Activated naive CD8-positive, alpha-beta T cell treated with anti-CD3 and anti-CD28 coated beads, Interleukin-2, amount 50 U/mL, for 24 hours (primary cell): ENCODE data around the gene PCSK4.

Experiments used
- ATAC-seq: fragments of 150-1000 bp; cut with Tn5 transposase; one replicate; pipeline ENCODE4 v1.10.0; 2021
- DNase-seq: peaks from one replicate; pipeline ENCODE4 v3.0.0; 2021
- H3K27ac Mint-ChIP-seq: one replicate; pipeline ENCODE4 v1.8.0; 2021; ENCODE audit warnings: mild to moderate bottlenecking, mixed read lengths
- H3K27me3 Mint-ChIP-seq: one replicate; pipeline ENCODE4 v1.8.0; 2021; ENCODE audit warnings: mixed read lengths
- H3K36me3 Mint-ChIP-seq: one replicate; pipeline ENCODE4 v1.8.0; 2021; ENCODE audit warnings: low read depth, mixed read lengths
- H3K4me1 Mint-ChIP-seq: one replicate; pipeline ENCODE4 v1.8.0; 2021; ENCODE audit warnings: mixed read lengths
- H3K4me3 Mint-ChIP-seq: one replicate; pipeline ENCODE4 v1.8.0; 2021; ENCODE audit warnings: mild to moderate bottlenecking, moderate library complexity, mixed read lengths
- H3K9me3 Mint-ChIP-seq: one replicate; pipeline ENCODE4 v1.8.0; 2021; ENCODE audit warnings: mixed read lengths

Gene PCSK4

GRCh38 chr19:1513499-1514294 lies 23.5 kb upstream of the PCSK4 start:
- ATAC-seq (peak; percentile 47), DNase-seq (peak; percentile 77)
- no peaks in the 10 kb centered on the region for H3K9me3 Mint-ChIP-seq
- H3K4me3 Mint-ChIP-seq: no peak overlapping the region
- no peaks in the 10 kb centered on the region for H3K36me3 Mint-ChIP-seq
- H3K27me3 Mint-ChIP-seq: peaks cover 17% of the 10 kb centered on the region
- no peak overlapping the region for H3K27ac Mint-ChIP-seq
- H3K4me1 Mint-ChIP-seq: peaks cover 11% of the 10 kb centered on the region

DNA sequence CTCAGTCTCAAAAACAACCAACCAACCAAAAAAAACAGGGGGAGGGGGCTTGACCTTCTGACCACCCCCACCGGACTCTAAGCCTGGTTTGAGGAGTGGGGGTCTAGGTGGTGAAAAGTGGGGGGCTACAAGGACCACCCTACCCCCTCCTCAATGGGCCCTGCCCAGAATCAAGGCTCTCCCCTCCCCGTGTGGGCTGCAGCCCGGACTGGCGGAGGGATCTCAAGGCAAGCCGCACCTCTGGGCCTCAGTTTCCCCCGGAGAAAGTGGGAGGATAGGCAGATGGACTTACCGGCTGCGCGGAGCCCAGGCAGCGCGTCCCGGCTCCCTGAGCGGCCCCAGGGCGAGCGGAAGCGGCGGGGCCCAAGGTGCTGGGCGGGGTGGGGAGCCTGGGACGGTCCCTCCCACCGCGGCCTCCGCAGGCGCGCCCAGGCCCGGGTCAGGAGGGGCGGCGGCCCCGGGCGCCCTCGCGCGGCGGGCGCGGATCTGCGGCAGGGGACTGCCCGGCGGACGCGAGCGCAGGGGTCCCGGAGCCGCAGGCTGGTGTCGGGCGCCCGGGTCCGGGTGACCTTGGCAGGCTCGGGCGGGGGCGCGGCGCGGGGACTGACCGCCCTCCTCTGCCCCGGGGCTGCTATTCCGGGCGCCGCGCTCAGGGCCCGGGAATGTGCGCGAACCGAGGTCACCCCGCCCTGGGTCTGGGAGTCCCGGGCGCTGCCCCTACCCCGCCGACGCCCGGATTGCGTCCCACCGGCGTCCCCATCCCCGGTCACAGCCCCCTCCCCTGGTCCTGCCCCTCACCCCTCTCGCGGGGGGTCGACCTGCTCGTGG lies 22.7 kb upstream of the PCSK4 start, which contains the start of gene ADAMTSL5:
Gene ADAMTSL5 (minus strand): TSS at position 349 of the 828 bp plus-strand sequence. CDS start 2,076 bp downstream, outside the sequence.
- DNase-seq (peak; percentile 81), ATAC-seq (peak; percentile 88)
- Mint-ChIP-seq H3K27me3 (peaks cover 17% of the 10 kb centered on the region), H3K4me3 (peak within 1 kb of the TSS; percentile 73), H3K27ac (no peak within 1 kb of the TSS), H3K4me1 (peaks cover 12% of the 10 kb centered on the region), H3K36me3 (no peaks in the 10 kb centered on the region), H3K9me3 (no peaks in the 10 kb centered on the region)

GRCh38 chr19:1511318-1512317 lies 21.5 kb upstream of the PCSK4 start:
- Mint-ChIP-seq H3K9me3 (no peaks in the 10 kb centered on the region), H3K4me3 (peak overlapping the region; percentile 73), H3K27me3 (peaks cover 18% of the 10 kb centered on the region), H3K4me1 (peaks cover 20% of the 10 kb centered on the region), H3K27ac (no peak overlapping the region), H3K36me3 (peaks cover 2% of the 10 kb centered on the region)
- ATAC-seq (no peak), DNase-seq (no peak)

GRCh38 chr19:1510807-1511206 lies 20.7 kb upstream of the PCSK4 start:
- Mint-ChIP-seq H3K27me3 (peaks cover 17% of the 10 kb centered on the region), H3K27ac (no peak overlapping the region), H3K9me3 (no peaks in the 10 kb centered on the region), H3K4me1 (peaks cover 20% of the 10 kb centered on the region), H3K4me3 (no peak overlapping the region), H3K36me3 (peaks cover 2% of the 10 kb centered on the region)
- DNase-seq: no peak
- no peak for ATAC-seq

- H3K36me3 Mint-ChIP-seq: peaks cover 2% of the 10 kb centered on the region
- no peak overlapping the region for H3K4me3 Mint-ChIP-seq
- H3K9me3 Mint-ChIP-seq: no peaks in the 10 kb centered on the region
- H3K27me3 Mint-ChIP-seq: peaks cover 20% of the 10 kb centered on the region
- DNase-seq: no peak
- no peak for ATAC-seq
- H3K27ac Mint-ChIP-seq: no peak overlapping the region
- peaks cover 20% of the 10 kb centered on the region for H3K4me1 Mint-ChIP-seq
Measured at GRCh38 chr19:1510442-1510806, 20.3 kb upstream of the PCSK4 start.

DNA sequence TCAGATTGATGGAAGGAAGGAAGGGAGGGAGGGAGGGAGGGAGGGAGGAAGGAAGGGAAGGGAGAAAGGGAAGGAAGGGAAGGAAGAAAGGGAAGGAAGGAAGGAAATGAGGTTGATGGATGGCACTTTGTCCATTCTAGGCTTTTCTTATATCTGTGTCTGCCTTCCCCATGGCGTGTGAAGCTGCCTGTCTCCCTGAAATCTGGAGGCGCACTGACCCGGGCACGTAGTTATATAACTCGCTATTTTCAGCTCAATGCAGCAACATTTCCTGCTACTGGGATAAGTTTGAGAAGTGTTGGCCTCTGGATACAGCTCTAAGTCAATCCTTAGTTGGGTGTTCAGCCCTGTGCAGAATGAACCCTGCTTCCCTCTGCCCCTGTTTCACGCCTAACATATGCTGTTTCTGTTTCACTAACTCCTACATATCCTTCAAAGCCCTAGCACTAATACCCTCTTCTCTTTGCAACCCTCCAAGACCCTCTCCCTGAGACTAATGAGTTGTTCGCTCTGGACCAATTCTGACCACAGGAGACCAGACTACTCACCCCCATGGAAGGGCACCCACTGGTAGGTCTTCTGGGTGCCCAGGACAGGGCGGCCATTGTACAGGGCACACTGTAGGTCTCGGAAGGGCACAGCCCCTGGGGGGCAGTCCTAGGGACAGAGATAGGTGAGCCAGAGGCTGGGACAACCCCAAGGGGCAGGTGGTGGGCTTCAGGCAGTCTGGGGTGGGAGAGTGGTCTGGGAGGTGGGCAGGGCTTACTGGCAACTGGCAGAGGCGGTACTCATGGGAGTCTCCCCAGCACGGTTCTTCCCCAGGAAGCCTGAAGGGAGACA lies 19.7 kb upstream of the PCSK4 start:
- H3K27ac Mint-ChIP-seq: no peak overlapping the region
- H3K9me3 Mint-ChIP-seq: no peaks in the 10 kb centered on the region
- ATAC-seq: no peak
- peaks cover 20% of the 10 kb centered on the region for H3K27me3 Mint-ChIP-seq
- H3K36me3 Mint-ChIP-seq: peaks cover 2% of the 10 kb centered on the region
- DNase-seq: no peak
- no peak overlapping the region for H3K4me3 Mint-ChIP-seq
- peaks cover 20% of the 10 kb centered on the region for H3K4me1 Mint-ChIP-seq

DNA sequence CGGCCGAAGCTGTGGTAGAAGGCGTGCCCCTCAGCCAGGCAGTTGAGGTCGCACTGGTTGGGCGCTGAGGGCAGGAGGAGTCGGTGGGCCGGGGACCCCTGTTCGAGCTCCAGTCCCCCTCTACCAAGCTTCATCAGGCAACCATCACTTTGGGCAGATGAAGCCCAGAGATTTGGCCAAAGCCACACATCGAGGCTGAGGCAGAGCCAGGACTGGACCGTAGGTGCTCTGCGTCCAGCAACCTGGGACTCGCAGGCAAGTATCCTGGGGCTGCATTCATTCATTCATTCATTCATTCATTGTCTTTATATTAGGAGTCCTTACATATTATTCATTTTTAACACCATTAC lies 18.3 kb upstream of the PCSK4 start:
- no peak for DNase-seq
- no peak overlapping the region for H3K27ac Mint-ChIP-seq
- H3K27me3 Mint-ChIP-seq: peaks cover 21% of the 10 kb centered on the region
- H3K9me3 Mint-ChIP-seq: no peaks in the 10 kb centered on the region
- ATAC-seq: no peak
- peaks cover 2% of the 10 kb centered on the region for H3K36me3 Mint-ChIP-seq
- H3K4me3 Mint-ChIP-seq: no peak overlapping the region
- peaks cover 22% of the 10 kb centered on the region for H3K4me1 Mint-ChIP-seq

DNA sequence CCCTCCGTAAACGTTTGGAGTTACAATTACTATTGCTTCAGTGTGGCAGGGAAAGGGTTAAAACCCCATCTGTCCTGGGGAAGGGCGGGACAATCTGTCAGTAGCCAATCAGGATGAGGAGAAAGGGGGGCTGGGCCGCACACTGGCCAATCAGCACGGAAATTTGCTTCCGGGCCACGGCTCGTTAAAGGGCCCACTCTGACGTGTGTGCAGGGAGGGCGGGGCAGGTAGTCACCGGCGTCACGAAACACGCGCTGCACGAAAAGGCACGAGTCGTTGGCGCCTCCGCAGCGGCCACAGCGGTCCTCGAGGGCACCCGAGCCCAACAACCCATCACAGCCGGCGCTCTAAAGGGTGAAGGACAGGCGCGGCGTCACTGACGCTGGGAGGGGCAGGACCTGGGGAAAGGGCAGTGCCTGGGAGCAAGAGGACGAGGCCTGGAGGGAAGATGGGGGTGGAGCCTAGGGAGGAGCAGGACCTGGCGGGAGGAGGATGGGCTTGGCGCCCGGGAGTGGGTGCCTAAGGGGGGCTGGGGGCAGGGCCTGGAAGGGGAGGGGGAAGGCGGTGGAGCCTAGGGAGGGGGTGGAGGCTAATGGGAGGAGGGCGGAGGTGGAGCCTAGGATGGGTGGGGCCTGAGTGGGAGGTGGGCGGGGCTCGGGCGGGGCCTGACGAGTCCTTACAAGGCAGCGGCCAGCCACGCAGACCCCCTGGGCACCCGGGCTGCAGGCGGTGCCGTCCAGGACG lies 17.8 kb upstream of the PCSK4 start:
- peak; percentile 84 for ATAC-seq
- H3K36me3 Mint-ChIP-seq: peaks cover 2% of the 10 kb centered on the region
- H3K27ac Mint-ChIP-seq: peak overlapping the region; percentile 86
- no peaks in the 10 kb centered on the region for H3K9me3 Mint-ChIP-seq
- H3K27me3 Mint-ChIP-seq: peaks cover 21% of the 10 kb centered on the region
- peak overlapping the region; percentile 81 for H3K4me3 Mint-ChIP-seq
- peak; percentile 89 for DNase-seq
- peaks cover 25% of the 10 kb centered on the region for H3K4me1 Mint-ChIP-seq

DNA sequence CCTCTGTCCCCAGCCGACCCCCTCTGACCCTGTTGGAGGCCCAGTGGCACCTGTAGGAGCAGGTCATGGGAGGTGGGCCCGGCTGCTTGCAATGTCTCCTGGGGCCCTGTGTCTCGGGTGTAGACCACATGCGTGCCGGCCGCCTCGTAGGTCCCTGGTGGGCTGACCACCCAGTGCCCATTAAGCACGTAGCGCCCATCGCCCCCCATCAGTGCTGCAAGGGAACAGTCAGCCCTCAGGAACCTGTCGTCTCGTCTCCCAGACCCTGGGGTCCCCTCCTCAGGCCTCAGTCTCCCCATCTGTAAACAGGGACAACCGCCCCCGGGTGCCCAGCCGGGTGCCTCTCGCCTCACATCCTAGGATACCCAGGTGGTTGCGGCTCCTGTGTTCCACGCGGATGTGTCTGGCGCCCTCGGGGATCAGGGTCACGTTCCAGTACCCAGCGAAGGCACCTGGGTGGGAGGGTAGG lies 17.1 kb upstream of the PCSK4 start:
- no peak overlapping the region for H3K27ac Mint-ChIP-seq
- peaks cover 25% of the 10 kb centered on the region for H3K4me1 Mint-ChIP-seq
- H3K9me3 Mint-ChIP-seq: no peaks in the 10 kb centered on the region

DNA sequence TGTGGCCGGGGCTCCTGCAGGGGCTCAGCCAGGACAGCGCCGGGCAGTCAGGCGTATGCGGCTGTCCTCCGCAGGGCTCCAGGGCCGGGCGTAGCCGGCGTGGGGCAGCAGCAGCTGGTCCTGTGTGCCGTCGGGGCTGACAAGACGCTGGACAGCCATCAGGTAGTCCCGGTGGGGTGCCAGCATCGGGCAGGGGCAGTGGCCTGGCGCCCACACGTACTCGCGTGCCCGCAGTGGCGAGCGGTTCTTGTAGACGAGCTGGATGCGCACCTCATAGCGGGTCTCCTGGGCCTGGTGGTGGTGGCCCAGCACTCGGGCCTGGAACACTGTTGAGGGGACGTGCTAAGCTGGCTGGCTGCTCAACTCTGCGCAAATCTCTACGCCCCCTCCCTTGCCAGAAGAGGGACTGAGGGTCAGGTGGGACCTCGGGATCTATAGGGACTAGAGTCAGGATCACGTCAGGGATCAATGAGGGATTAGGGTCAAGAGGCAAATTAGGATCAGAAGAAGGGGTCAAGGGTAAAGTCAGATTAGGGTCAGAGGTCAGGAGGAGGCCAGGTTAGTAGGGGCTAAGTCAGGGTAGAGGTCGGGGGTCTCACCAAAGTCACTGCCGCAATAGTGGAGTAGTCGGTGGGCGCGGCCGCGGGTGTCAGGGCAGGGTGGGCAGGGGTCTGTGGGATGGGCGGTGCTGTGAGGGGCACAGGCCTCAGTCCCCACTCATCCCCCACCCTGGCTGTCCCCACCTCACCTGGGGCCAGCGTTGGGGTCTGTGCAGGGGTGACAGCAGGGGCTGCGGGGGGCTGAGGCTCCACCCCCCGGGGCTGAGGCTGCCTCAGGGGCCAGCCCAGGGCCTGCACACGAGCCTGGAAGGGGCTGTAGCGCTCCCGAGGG lies 16.1 kb upstream of the PCSK4 start:
- Mint-ChIP-seq H3K36me3 (peaks cover 2% of the 10 kb centered on the region), H3K4me3 (no peak overlapping the region), H3K4me1 (peaks cover 23% of the 10 kb centered on the region), H3K27me3 (peaks cover 20% of the 10 kb centered on the region), H3K27ac (peak overlapping the region; percentile 41), H3K9me3 (no peaks in the 10 kb centered on the region)
- DNase-seq: no peak
- no peak for ATAC-seq

More for the DNA sequence above, 17.1 kb upstream of the PCSK4 start:
- H3K36me3 Mint-ChIP-seq: peaks cover 2% of the 10 kb centered on the region
- ATAC-seq: no peak
- no peak overlapping the region for H3K4me3 Mint-ChIP-seq
- no peak for DNase-seq
- peaks cover 22% of the 10 kb centered on the region for H3K27me3 Mint-ChIP-seq

DNA sequence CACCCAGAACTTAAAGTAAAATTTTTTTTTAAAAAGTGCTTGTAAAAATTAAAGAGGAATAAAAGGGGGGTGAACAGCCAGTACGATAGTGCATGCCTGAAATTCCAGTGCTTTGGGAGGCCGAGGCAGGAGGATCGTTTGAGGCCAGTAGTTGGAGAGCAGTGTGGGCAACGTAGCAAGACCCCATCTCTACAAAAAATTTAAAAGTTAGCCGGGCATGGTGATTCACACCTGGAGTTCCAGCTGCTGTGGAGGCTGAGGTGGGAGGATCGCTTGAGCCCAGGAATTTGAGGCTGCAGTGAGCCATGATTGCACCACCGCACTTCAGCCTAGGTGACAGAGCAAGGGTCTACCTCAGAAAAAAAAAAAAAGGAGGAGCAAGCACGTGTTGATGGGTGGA lies 14.9 kb upstream of the PCSK4 start:
- Mint-ChIP-seq H3K27me3 (peaks cover 19% of the 10 kb centered on the region), H3K27ac (no peak overlapping the region), H3K36me3 (peaks cover 2% of the 10 kb centered on the region), H3K9me3 (no peaks in the 10 kb centered on the region), H3K4me3 (no peak overlapping the region), H3K4me1 (peaks cover 19% of the 10 kb centered on the region)
- no peak for ATAC-seq
- DNase-seq: no peak
